HS-27A (cell line): Measurements from ENCODE around the gene IGFN1.

Experiments used
- DNase-seq: peaks from one replicate; pipeline ENCODE4 v3.0.0-alpha.2; 2012; ENCODE audit warnings: low read depth, missing footprints

Gene IGFN1

GRCh38 chr1:201163707-201164106, 26.9 kb upstream of the IGFN1 start:
- no peak for DNase-seq

- DNase-seq: no peak
Observed at GRCh38 chr1:201164645-201165044, 26.0 kb upstream of the IGFN1 start.

GRCh38 chr1:201167041-201167991, 23.3 kb upstream of the IGFN1 start:
- no peak for DNase-seq

GRCh38 chr1:201169203-201169602, 21.4 kb upstream of the IGFN1 start:
- DNase-seq: no peak

GRCh38 chr1:201169971-201170532, 20.6 kb upstream of the IGFN1 start:
- no peak for DNase-seq

GRCh38 chr1:201170533-201171062, 20.0 kb upstream of the IGFN1 start:
- peak; percentile 68 for DNase-seq

- no peak for DNase-seq
Observed at GRCh38 chr1:201171063-201172036, 19.3 kb upstream of the IGFN1 start.

GRCh38 chr1:201172326-201172725, 18.3 kb upstream of the IGFN1 start:
- DNase-seq: no peak

GRCh38 chr1:201172999-201173610, 17.5 kb upstream of the IGFN1 start:
- no peak for DNase-seq

GRCh38 chr1:201173736-201174135, 16.9 kb upstream of the IGFN1 start:
- DNase-seq: no peak

GRCh38 chr1:201175820-201176500, 14.7 kb upstream of the IGFN1 start:
- no peak for DNase-seq

- no peak for DNase-seq
Observed at GRCh38 chr1:201176940-201177339, 13.7 kb upstream of the IGFN1 start.

GRCh38 chr1:201178718-201179117, 11.9 kb upstream of the IGFN1 start:
- no peak for DNase-seq

GRCh38 chr1:201180141-201180540, 10.5 kb upstream of the IGFN1 start:
- DNase-seq: no peak

- no peak for DNase-seq
Observed at GRCh38 chr1:201180901-201181300, 9.7 kb upstream of the IGFN1 start.

GRCh38 chr1:201181323-201181722, 9.3 kb upstream of the IGFN1 start:
- DNase-seq: no peak

- no peak for DNase-seq
Observed at GRCh38 chr1:201181726-201182125, 8.9 kb upstream of the IGFN1 start.

- no peak for DNase-seq
Observed at GRCh38 chr1:201183209-201183608, 7.4 kb upstream of the IGFN1 start.

GRCh38 chr1:201183753-201184152, 6.9 kb upstream of the IGFN1 start:
- DNase-seq: no peak

- no peak for DNase-seq
Observed at GRCh38 chr1:201184307-201185122, 6.1 kb upstream of the IGFN1 start.
